Measurements from ENCODE around the gene SLC12A1.

SLC12A1 gene

GRCh38 chr15:48244921-48245320, 38.8 kb downstream of the SLC12A1 start:
- Histone ChIP-seq H3K18ac (ENCODE audit: low read length) (no peak overlapping the region), H3K4me1 (ENCODE audit: control insufficient read depth in 2 of 2, insufficient read depth in 1 of 2, low read depth in 1 of 2, low read length in 2 of 2) (no peaks in the 10 kb centered on the region), H4K91ac (ENCODE audit: low read depth, low read length, poor library complexity) (no peak overlapping the region), H3K4ac (ENCODE audit: low read length) (no peak overlapping the region), H2BK120ac (ENCODE audit: low read depth, low read length) (no peak overlapping the region), H2BK5ac (ENCODE audit: low read length) (no peak overlapping the region), H3K27me3 (ENCODE audit: control insufficient read depth in 3 of 3, insufficient read depth in 3 of 3, low read depth in 1 of 3, low read length in 3 of 3) (peaks cover 0 to 10% (median 0%) of the 10 kb centered on the region in 3 experiments), H2AK5ac (ENCODE audit: low read depth, low read length) (no peak overlapping the region), H3K4me3 (ENCODE audit: low read length in 2 of 2) (no peak overlapping the region), H4K8ac (ENCODE audit: low read depth, low read length) (no peak overlapping the region), H2AFZ (ENCODE audit: low read length) (no peak overlapping the region), H2BK12ac (ENCODE audit: low read length) (no peak overlapping the region), H3K36me3 (replicated peaks in 1 of 2; ENCODE audit: control insufficient read depth in 2 of 2, insufficient read depth in 2 of 2, low read length in 2 of 2) (no peaks in the 10 kb centered on the region), H3K9ac (ENCODE audit: low read depth, low read length, poor library complexity) (no peak overlapping the region), H3K4me2 (ENCODE audit: insufficient read depth, low read length, poor library complexity, severe bottlenecking) (no peak overlapping the region), H3K79me1 (ENCODE audit: low read depth, low read length) (no peaks in the 10 kb centered on the region), H3K27ac (replicated peaks; ENCODE audit: low read length) (no peak overlapping the region), H3K23ac (ENCODE audit: low read depth, low read length, poor library complexity) (no peak overlapping the region), H3K9me3 (replicated peaks in 1 of 2; ENCODE audit: control insufficient read depth in 2 of 2, insufficient read depth in 1 of 2, low read depth in 1 of 2, low read length in 2 of 2) (no peaks in the 10 kb centered on the region), H2BK15ac (ENCODE audit: low read length) (no peak overlapping the region), H3K14ac (ENCODE audit: low read length) (no peak overlapping the region)
- DNase-seq (ENCODE audit: low spot score), result no peak
- no CpG with 5 or more reads among the region's 1 CpG for WGBS, 2 donors (ENCODE audit: extremely low coverage in 2 of 2, insufficient read length in 2 of 2, insufficient replicate concordance in 1 of 2)

GRCh38 chr15:48248414-48248813, 42.3 kb downstream of the SLC12A1 start:
- no peak overlapping the region for H3K9ac ChIP-seq (ENCODE audit: low read depth, low read length, poor library complexity)
- no peak overlapping the region for H2BK5ac ChIP-seq (ENCODE audit: low read length)
- H3K23ac ChIP-seq (ENCODE audit: low read depth, low read length, poor library complexity), result no peak overlapping the region
- H3K4me2 ChIP-seq (ENCODE audit: insufficient read depth, low read length, poor library complexity, severe bottlenecking), result no peak overlapping the region
- H3K4me1 ChIP-seq (ENCODE audit: control insufficient read depth in 2 of 2, insufficient read depth in 1 of 2, low read depth in 1 of 2, low read length in 2 of 2), result no peaks in the 10 kb centered on the region
- H3K79me1 ChIP-seq (ENCODE audit: low read depth, low read length), result no peaks in the 10 kb centered on the region
- no peak overlapping the region for H3K18ac ChIP-seq (ENCODE audit: low read length)
- no peak overlapping the region for H2BK120ac ChIP-seq (ENCODE audit: low read depth, low read length)
- no peak overlapping the region for H4K91ac ChIP-seq (ENCODE audit: low read depth, low read length, poor library complexity)
- no peak overlapping the region for H2BK15ac ChIP-seq (ENCODE audit: low read length)
- WGBS, 2 donors (ENCODE audit: extremely low coverage in 2 of 2, insufficient read length in 2 of 2, insufficient replicate concordance in 1 of 2), result no CpG with 5 or more reads among the region's 5 CpGs
- DNase-seq (ENCODE audit: low spot score), result no peak
- H2AK5ac ChIP-seq (ENCODE audit: low read depth, low read length), result no peak overlapping the region
- no peak overlapping the region for H3K4ac ChIP-seq (ENCODE audit: low read length)
- no peak overlapping the region for H4K8ac ChIP-seq (ENCODE audit: low read depth, low read length)
- no peak overlapping the region for H2AFZ ChIP-seq (ENCODE audit: low read length)
- no peak overlapping the region for H2BK12ac ChIP-seq (ENCODE audit: low read length)
- no peak overlapping the region for H3K4me3 ChIP-seq (ENCODE audit: low read length in 2 of 2)
- peaks cover 0 to 7% (median 0%) of the 10 kb centered on the region in 3 experiments for H3K27me3 ChIP-seq (ENCODE audit: control insufficient read depth in 3 of 3, insufficient read depth in 3 of 3, low read depth in 1 of 3, low read length in 3 of 3)
- no peak overlapping the region for H3K14ac ChIP-seq (ENCODE audit: low read length)
- H3K36me3 ChIP-seq (replicated peaks in 1 of 2; ENCODE audit: control insufficient read depth in 2 of 2, insufficient read depth in 2 of 2, low read length in 2 of 2), result no peaks in the 10 kb centered on the region
- no peak overlapping the region for H3K27ac ChIP-seq (replicated peaks; ENCODE audit: low read length)
- H3K9me3 ChIP-seq (replicated peaks in 1 of 2; ENCODE audit: control insufficient read depth in 2 of 2, insufficient read depth in 1 of 2, low read depth in 1 of 2, low read length in 2 of 2), result no peaks in the 10 kb centered on the region

- no peak overlapping the region for H2BK120ac ChIP-seq (ENCODE audit: low read depth, low read length)
- no peaks in the 10 kb centered on the region for H3K4me1 ChIP-seq (ENCODE audit: control insufficient read depth in 2 of 2, insufficient read depth in 1 of 2, low read depth in 1 of 2, low read length in 2 of 2)
- H2BK12ac ChIP-seq (ENCODE audit: low read length), result no peak overlapping the region
- H3K4me2 ChIP-seq (ENCODE audit: insufficient read depth, low read length, poor library complexity, severe bottlenecking), result no peak overlapping the region
- no CpG with 5 or more reads among the region's 6 CpGs for WGBS, 2 donors (ENCODE audit: extremely low coverage in 2 of 2, insufficient read length in 2 of 2, insufficient replicate concordance in 1 of 2)
- DNase-seq (ENCODE audit: low spot score), result peak; percentile 56
- no peak overlapping the region for H2AFZ ChIP-seq (ENCODE audit: low read length)
- no peak overlapping the region for H3K4me3 ChIP-seq (ENCODE audit: low read length in 2 of 2)
- H3K9me3 ChIP-seq (replicated peaks in 1 of 2; ENCODE audit: control insufficient read depth in 2 of 2, insufficient read depth in 1 of 2, low read depth in 1 of 2, low read length in 2 of 2), result no peaks in the 10 kb centered on the region
- no peaks in the 10 kb centered on the region for H3K36me3 ChIP-seq (replicated peaks in 1 of 2; ENCODE audit: control insufficient read depth in 2 of 2, insufficient read depth in 2 of 2, low read length in 2 of 2)
- H2AK5ac ChIP-seq (ENCODE audit: low read depth, low read length), result no peak overlapping the region
- H3K27me3 ChIP-seq (ENCODE audit: control insufficient read depth in 3 of 3, insufficient read depth in 3 of 3, low read depth in 1 of 3, low read length in 3 of 3), result peaks cover 0 to 7% (median 0%) of the 10 kb centered on the region in 3 experiments
- no peaks in the 10 kb centered on the region for H3K79me1 ChIP-seq (ENCODE audit: low read depth, low read length)
- H4K91ac ChIP-seq (ENCODE audit: low read depth, low read length, poor library complexity), result no peak overlapping the region
- no peak overlapping the region for H2BK15ac ChIP-seq (ENCODE audit: low read length)
- H3K14ac ChIP-seq (ENCODE audit: low read length), result no peak overlapping the region
- H3K9ac ChIP-seq (ENCODE audit: low read depth, low read length, poor library complexity), result no peak overlapping the region
- no peak overlapping the region for H3K23ac ChIP-seq (ENCODE audit: low read depth, low read length, poor library complexity)
- no peak overlapping the region for H2BK5ac ChIP-seq (ENCODE audit: low read length)
- H3K18ac ChIP-seq (ENCODE audit: low read length), result no peak overlapping the region
- no peak overlapping the region for H3K27ac ChIP-seq (replicated peaks; ENCODE audit: low read length)
- no peak overlapping the region for H4K8ac ChIP-seq (ENCODE audit: low read depth, low read length)
- H3K4ac ChIP-seq (ENCODE audit: low read length), result no peak overlapping the region
Observed at GRCh38 chr15:48250640-48251076, 44.6 kb downstream of the SLC12A1 start.

- Histone ChIP-seq H3K79me1 (ENCODE audit: low read depth, low read length) (no peaks in the 10 kb centered on the region), H3K4me1 (ENCODE audit: control insufficient read depth in 2 of 2, insufficient read depth in 1 of 2, low read depth in 1 of 2, low read length in 2 of 2) (no peaks in the 10 kb centered on the region), H2BK120ac (ENCODE audit: low read depth, low read length) (no peak overlapping the region), H4K8ac (ENCODE audit: low read depth, low read length) (no peak overlapping the region), H2BK5ac (ENCODE audit: low read length) (no peak overlapping the region), H2BK12ac (ENCODE audit: low read length) (no peak overlapping the region), H3K14ac (ENCODE audit: low read length) (no peak overlapping the region), H2AFZ (ENCODE audit: low read length) (no peak overlapping the region), H3K4ac (ENCODE audit: low read length) (no peak overlapping the region), H3K4me2 (ENCODE audit: insufficient read depth, low read length, poor library complexity, severe bottlenecking) (no peak overlapping the region), H2AK5ac (ENCODE audit: low read depth, low read length) (no peak overlapping the region), H3K18ac (ENCODE audit: low read length) (no peak overlapping the region), H3K36me3 (replicated peaks in 1 of 2; ENCODE audit: control insufficient read depth in 2 of 2, insufficient read depth in 2 of 2, low read length in 2 of 2) (no peaks in the 10 kb centered on the region), H3K27me3 (ENCODE audit: control insufficient read depth in 3 of 3, insufficient read depth in 3 of 3, low read depth in 1 of 3, low read length in 3 of 3) (no peaks in the 10 kb centered on the region), H2BK15ac (ENCODE audit: low read length) (no peak overlapping the region), H4K91ac (ENCODE audit: low read depth, low read length, poor library complexity) (no peak overlapping the region), H3K27ac (replicated peaks; ENCODE audit: low read length) (no peak overlapping the region), H3K4me3 (ENCODE audit: low read length in 2 of 2) (no peak overlapping the region), H3K9ac (ENCODE audit: low read depth, low read length, poor library complexity) (no peak overlapping the region), H3K9me3 (replicated peaks in 1 of 2; ENCODE audit: control insufficient read depth in 2 of 2, insufficient read depth in 1 of 2, low read depth in 1 of 2, low read length in 2 of 2) (no peaks in the 10 kb centered on the region), H3K23ac (ENCODE audit: low read depth, low read length, poor library complexity) (no peak overlapping the region)
- DNase-seq (ENCODE audit: low spot score), result no peak
- WGBS, 2 donors (ENCODE audit: extremely low coverage in 2 of 2, insufficient read length in 2 of 2, insufficient replicate concordance in 1 of 2), result no CpG with 5 or more reads among the region's 4 CpGs
Observed at GRCh38 chr15:48253172-48253571, 47.1 kb downstream of the SLC12A1 start.
